Panc1 (cell line): ENCODE data around the gene CDH9. TPM values are rescaled to one million over a fixed set of nuclear protein-coding genes. Genes with fewer than 3 reads are reported as not detected.

Experiments
- ATAC-seq: fragments of 200-7000 bp; cut with Tn5 transposase; 2 replicates; pipeline ENCODE4 v1.9.1; 2020; ENCODE audit warnings: mild to moderate bottlenecking, moderate library complexity
- BruUV-seq: library from RNA; stranded (reverse); fragments of 400-500 nt; replicated peaks from 2 replicates; lab custom pipeline; 2021; lab: Mats Ljungman, UMichigan
- CTCF ChIA-PET: fragments of 300-600 bp; sonication (Branson Sonifier 250); formaldehyde crosslinking; loops from one replicate; lab custom pipeline; 2022; ENCODE audit warnings: antibody characterized with exemption; lab: Charles Lee
- POLR2A ChIA-PET: fragments of 300-600 bp; sonication (Branson Sonifier 250); formaldehyde crosslinking; loops from one replicate; lab custom pipeline; 2022; ENCODE audit warnings: antibody characterized with exemption; lab: Charles Lee
- DNase-seq: peaks from one replicate; pipeline ENCODE4 v3.0.0-alpha.2; 2010; ENCODE audit warnings: low read depth, low spot score
- H3K27ac ChIP-seq: 2 replicates; pipeline ENCODE4 v1.5.1; 2011; ENCODE audit warnings: mild to moderate bottlenecking, low read length, inconsistent platforms
- H3K27me3 ChIP-seq: fragments of 200-500 bp; sonication (Bioruptor generic); 2 replicates; pipeline ENCODE4 v1.6.0; 2014; ENCODE audit warnings: low read length, inconsistent platforms; ENCODE audit not compliant: control insufficient read depth, insufficient read depth
- H3K36me3 ChIP-seq: fragments of 200-500 bp; sonication (Bioruptor generic); 2 replicates; pipeline ENCODE4 v1.5.1; 2014; ENCODE audit warnings: inconsistent platforms, mild to moderate bottlenecking, low read length, moderate library complexity; ENCODE audit not compliant: control insufficient read depth, insufficient read depth
- H3K4me1 ChIP-seq: 2 replicates; pipeline ENCODE4 v1.5.1; 2011; ENCODE audit warnings: inconsistent platforms, mild to moderate bottlenecking, low read length, moderate library complexity; ENCODE audit not compliant: control insufficient read depth, insufficient read depth
- H3K4me3 ChIP-seq, 2 experiments: 2 replicates each; pipeline ENCODE4 v1.5.1; 2011 to 2012; ENCODE audit warnings: low read depth in 2 of 2, low read length in 2 of 2, mild to moderate bottlenecking in 2 of 2, inconsistent platforms in 1 of 2, moderate library complexity in 1 of 2
- H3K9me3 ChIP-seq: fragments of 200-500 bp; sonication (Bioruptor generic); 2 replicates; pipeline ENCODE4 v1.5.1; 2014; ENCODE audit warnings: low read depth, mild to moderate bottlenecking, inconsistent platforms, low read length, moderate library complexity; ENCODE audit not compliant: control insufficient read depth, insufficient read depth
- POLR2AphosphoS5 ChIP-seq: IDR thresholded peaks from 2 replicates; pipeline ENCODE4 v1.6.1; 2012; ENCODE audit warnings: mild to moderate bottlenecking, low read depth, low read length, moderate library complexity
- REST ChIP-seq, 2 experiments: IDR thresholded peaks; 2 replicates each; pipeline ENCODE4 v1.6.1; 2011 to 2012; ENCODE audit warnings: low read depth in 2 of 2, control low read depth in 1 of 2, low read length in 1 of 2, mild to moderate bottlenecking in 1 of 2, moderate library complexity in 1 of 2; ENCODE audit not compliant: insufficient read depth in 1 of 2
- SIN3A ChIP-seq: IDR thresholded peaks from 2 replicates; pipeline ENCODE4 v1.6.1; 2012; ENCODE audit warnings: low read depth, mild to moderate bottlenecking, low read length, moderate library complexity, borderline replicate concordance; ENCODE audit not compliant: insufficient read depth
- TCF7L2 ChIP-seq: IDR thresholded peaks from 2 replicates; pipeline ENCODE4 v1.6.1; 2011; ENCODE audit warnings: mild to moderate bottlenecking, low read depth, low read length, inconsistent platforms
- in situ Hi-C: cut with HindIII; loops from 2 replicates; pipeline ENCODE4 v1.10.0; 2016; ENCODE audit warnings: low sequenced_read_pairs, low pct_unique_long_range_greater_than_20kb
- intact Hi-C: fragments of 100-400 bp; cut with micrococcal nuclease; formaldehyde crosslinking; loops from one replicate; pipeline ENCODE4 v1.10.0; 2022; ENCODE audit not compliant: unreplicated experiment
- total RNA-seq: library from RNA; stranded (reverse); gene quantifications from one replicate; pipeline ENCODE4 v1.2.1, GENCODE V29; 2021; ENCODE audit not compliant: unreplicated experiment
- TF ChIP-seq, protein P1 (sequence below): fragments of 450-650 bp; IDR thresholded peaks from 2 replicates; pipeline ENCODE4 v1.5.1; 2017; ENCODE audit warnings: mild to moderate bottlenecking

Gene CDH9
- total RNA-seq, 1 experiment from 2014 or later: 0.10 TPM

DNA sequence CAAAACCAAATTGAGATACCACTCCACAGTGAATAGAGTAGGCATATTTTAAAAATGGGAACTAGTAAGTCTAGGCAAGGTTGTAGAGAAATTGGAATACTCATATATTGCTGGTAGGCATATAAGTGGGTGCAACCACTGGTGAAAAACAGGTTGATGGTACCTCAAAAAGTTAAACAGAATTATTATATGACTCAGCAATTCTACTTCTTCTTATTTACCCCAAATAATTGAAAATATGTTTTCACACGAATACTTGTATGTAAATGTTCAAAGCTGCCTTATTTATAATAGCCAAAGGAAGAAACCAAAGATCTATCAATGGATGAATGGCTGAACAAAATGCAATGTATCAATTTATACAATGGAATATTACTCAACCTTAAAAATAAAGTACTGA lies 79.1 kb downstream of the CDH9 start:
- intact Hi-C loops (no loop called here), in situ Hi-C loops (no loop called here)
- BruUV-seq: no TSS peak
- CTCF ChIA-PET: no interaction called here
- Histone ChIP-seq H3K27ac (no peak overlapping the region), H3K4me3 (no peak overlapping the region), H3K9me3 (no peaks in the 10 kb centered on the region; the same call in 1 of the 2 replicates), H3K4me1 (no peaks in the 10 kb centered on the region), H3K27me3 (no peaks in the 10 kb centered on the region), H3K36me3 (no peaks in the 10 kb centered on the region; the same call in 1 of the 2 replicates)
- ATAC-seq: no peak
- TF ChIP-seq SIN3A (no peak), REST (IDR thresholded peaks at IDR 0.05; ENCODE audit: insufficient read depth in 1 of 2, low read depth in 2 of 2, low read length in 1 of 2) (no peak), TCF7L2 (no peak), POLR2AphosphoS5 (no peak)
- TF ChIP-seq, protein P1, sequence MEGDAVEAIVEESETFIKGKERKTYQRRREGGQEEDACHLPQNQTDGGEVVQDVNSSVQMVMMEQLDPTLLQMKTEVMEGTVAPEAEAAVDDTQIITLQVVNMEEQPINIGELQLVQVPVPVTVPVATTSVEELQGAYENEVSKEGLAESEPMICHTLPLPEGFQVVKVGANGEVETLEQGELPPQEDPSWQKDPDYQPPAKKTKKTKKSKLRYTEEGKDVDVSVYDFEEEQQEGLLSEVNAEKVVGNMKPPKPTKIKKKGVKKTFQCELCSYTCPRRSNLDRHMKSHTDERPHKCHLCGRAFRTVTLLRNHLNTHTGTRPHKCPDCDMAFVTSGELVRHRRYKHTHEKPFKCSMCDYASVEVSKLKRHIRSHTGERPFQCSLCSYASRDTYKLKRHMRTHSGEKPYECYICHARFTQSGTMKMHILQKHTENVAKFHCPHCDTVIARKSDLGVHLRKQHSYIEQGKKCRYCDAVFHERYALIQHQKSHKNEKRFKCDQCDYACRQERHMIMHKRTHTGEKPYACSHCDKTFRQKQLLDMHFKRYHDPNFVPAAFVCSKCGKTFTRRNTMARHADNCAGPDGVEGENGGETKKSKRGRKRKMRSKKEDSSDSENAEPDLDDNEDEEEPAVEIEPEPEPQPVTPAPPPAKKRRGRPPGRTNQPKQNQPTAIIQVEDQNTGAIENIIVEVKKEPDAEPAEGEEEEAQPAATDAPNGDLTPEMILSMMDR: no peak
- DNase-seq: no peak
- POLR2A ChIA-PET: no interaction called here

DNA sequence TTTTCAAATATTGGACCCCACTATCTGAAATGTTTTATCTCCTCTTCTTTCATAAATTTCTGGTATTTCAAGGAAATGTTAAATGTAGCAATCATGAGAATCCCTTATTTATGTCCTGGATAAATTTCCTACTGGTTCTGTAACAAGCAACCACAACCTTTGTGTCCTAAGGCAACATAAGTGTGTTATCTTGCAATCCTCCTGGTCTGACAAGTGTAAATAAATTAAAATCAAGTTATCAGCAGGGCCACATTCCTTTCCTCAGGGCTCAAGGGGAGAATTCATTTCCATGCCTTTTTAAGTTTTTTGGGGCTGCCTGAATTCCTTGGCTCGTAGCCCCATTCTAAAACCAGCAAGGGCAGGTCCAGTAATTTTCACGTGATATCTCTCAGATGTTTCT lies 83.2 kb downstream of the CDH9 start:
- Histone ChIP-seq H3K36me3 (no peaks in the 10 kb centered on the region; the same call in 1 of the 2 replicates), H3K27me3 (no peaks in the 10 kb centered on the region), H3K4me3 (no peak overlapping the region), H3K27ac (no peak overlapping the region), H3K4me1 (no peaks in the 10 kb centered on the region), H3K9me3 (no peaks in the 10 kb centered on the region; the same call in 1 of the 2 replicates)
- TF ChIP-seq SIN3A (no peak), TCF7L2 (no peak), POLR2AphosphoS5 (no peak), REST (IDR thresholded peaks at IDR 0.05; ENCODE audit: insufficient read depth in 1 of 2, low read depth in 2 of 2, low read length in 1 of 2) (no peak)
- TF ChIP-seq, protein P1: no peak
- intact Hi-C loops: no loop called here
- ChIA-PET POLR2A (no interaction called here), CTCF (no interaction called here)
- in situ Hi-C loops: no loop called here
- no peak for DNase-seq
- ATAC-seq: no peak
- BruUV-seq: no TSS peak
